Measurements from ENCODE around the gene ACTL6B.
"Not testable (repeated sequence)": the region's sequence is repeated elsewhere in the genome, so short reads cannot be mapped to it uniquely, and the experiment has no call there.

Gene ACTL6B

GRCh38 chr7:100655908-100656674 lies at the start of gene ACTL6B:
Gene ACTL6B, minus strand, starts transcription at chr7:100656448. Its CDS starts 94 bp downstream, at chr7:100656354.
- peak in 7 of 14 donors; percentile 7 to 91 (median 24) for DNase-seq

GRCh38 chr7:100705320-100705752 lies 49.1 kb upstream of the ACTL6B start:
- DNase-seq: peak in 13 of 14 donors; percentile 32 to 85 (median 68)

DNA sequence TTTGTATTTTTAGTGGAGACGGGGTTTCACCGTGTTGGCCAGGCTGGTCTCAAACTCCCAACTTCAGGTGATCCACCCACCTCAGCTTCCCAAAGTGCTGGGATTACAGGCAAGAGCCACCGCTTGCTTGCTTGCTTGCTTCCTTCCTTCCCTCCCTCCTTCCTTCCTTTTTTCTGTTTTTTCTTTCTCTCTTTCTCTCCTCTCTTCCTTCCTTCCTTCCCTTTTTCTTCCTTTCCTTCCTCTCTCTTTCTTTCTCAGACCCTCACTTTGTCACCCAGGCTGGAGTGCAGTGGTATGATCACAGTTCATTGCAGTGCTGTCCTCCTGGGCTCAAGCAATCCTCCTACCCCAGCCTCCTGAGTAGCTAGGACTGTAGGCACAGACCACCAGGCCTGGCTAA lies 44.8 kb upstream of the ACTL6B start:
- not testable (repeated sequence) for DNase-seq

DNA sequence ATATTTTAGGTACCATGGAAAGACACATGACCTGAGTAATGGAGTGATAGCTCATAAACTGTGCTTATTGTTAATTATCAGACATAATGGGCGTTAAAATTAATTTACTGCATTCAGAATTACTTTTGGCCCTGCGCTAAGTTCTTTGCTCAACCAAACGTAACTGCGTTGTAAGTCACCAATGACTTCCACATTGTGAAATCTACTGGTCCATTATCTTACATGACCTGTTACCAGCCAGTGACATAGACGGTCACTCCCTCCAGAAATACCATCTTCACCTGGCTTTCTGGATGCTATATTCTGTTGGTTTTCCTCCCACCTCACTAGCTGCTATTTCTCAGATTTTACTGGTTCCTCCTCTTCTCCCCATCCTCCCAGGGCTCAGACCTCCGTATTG lies 42.8 kb upstream of the ACTL6B start:
- DNase-seq: no peak

DNA sequence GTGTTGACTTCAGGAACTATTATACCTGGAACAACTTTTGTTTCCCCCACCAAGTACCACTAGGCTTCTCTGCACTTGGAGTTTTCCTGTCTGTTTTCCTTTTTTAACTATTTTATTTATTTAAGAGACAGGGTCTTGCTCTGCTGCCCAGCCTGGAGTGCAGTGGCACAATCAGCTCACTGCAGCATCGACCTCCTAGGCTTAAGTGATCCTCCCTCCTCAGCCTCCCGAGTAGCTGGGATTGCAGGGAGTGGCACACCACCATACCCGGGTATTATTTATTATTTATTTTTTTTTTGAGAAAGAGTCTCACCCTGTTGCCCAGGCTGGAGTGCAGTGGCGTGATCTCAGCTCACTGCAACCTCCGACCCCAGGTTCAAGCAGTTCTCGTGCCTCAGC lies 39.9 kb upstream of the ACTL6B start:
- DNase-seq: no peak

DNA sequence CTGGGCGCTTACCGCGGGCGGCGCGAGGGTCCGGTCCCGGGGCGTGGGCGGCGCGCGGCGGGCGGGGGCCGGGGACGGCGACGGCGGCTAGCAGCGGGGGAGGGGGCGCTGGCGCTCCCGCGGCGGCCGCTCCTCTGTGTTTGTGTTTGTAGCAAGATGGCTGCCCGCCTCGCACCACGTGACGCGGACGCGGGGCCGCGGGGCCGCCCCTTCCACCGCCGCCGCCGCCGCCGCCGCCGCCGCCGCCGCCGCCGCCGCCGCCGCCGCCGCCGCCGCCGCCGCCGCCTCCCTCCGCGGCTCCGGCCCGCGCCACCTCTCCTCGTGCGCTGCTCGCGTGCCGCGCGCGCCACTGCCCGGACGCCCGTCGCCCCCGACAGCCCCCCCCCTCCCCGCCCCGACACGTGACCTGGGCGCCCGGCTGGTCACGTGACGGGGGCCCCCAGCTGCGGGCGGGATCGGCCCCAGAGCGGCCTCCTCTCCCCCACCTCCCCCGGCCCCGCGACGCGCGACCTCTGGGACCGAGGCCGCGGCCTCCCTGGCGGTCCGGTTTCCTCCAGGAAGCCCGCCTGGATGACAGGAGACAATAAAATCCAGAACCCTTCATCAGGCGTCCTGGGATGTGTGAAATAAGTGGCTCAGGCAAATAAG lies 38.0 kb upstream of the ACTL6B start, which contains the start of gene GIGYF1:
TSS of gene GIGYF1 (minus strand) at position 153 of the 648 bp plus-strand sequence. CDS start 6,012 bp downstream, outside the sequence.
- peak in 13 of 14 donors; percentile 36 to 86 (median 72) for DNase-seq

DNA sequence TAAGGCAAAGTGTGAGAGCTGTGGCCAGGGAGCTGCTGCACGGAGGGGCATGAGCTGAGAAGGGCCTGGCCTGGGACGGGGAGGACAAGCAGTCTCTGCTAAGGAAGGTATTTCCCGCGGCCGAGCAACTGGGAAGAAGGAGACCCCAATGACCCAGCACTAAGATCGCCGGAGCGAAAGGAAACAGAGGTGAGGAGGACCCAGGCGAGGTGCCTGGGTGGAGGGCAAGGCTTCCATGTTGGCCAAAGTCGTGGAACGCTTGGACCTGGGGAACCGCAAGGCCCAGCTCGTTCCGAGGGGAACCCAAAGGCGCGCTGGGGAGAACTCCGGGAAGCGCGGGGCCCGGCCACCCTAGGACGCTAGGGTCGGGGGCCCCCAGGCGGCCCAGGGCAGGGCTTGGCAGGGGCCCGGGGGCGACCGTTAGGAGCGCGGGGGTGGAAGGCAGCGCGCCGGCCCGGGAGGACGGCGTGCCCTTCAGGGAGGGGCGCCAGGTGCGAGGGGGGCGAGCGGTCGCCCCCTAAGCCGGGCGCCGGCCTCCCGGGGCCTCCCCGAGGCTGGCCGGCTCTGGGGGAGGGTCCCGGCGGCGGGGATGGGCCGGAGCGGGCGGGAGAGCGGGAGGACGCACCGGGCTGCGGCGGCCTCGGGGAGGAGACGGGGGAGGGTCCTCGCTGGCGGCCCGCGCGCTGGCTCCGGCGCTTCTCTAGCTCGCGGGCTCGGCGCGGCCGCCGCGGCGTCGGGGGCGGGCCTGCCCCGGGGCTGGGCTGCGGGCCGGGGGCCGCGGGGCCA lies 37.3 kb upstream of the ACTL6B start:
- no peak for DNase-seq

DNA sequence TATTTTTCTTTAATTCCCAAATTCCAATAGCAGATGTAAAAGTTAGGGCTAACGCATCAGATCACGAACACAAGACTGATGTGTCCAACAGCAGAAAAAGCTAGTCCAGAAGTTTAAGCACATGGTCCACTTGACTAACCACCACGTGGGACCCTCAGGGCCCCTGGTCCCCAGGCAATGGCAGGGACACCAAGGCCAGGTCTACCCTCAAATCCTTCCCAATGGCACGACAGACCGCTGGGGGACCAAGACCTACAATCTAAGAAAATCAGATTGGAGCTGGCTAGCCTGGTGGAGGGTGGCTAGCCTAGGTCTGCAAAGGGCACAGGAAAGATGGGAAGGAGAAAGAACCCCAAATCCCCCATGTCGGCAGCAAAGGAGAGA lies 36.3 kb upstream of the ACTL6B start:
- DNase-seq: no peak

DNA sequence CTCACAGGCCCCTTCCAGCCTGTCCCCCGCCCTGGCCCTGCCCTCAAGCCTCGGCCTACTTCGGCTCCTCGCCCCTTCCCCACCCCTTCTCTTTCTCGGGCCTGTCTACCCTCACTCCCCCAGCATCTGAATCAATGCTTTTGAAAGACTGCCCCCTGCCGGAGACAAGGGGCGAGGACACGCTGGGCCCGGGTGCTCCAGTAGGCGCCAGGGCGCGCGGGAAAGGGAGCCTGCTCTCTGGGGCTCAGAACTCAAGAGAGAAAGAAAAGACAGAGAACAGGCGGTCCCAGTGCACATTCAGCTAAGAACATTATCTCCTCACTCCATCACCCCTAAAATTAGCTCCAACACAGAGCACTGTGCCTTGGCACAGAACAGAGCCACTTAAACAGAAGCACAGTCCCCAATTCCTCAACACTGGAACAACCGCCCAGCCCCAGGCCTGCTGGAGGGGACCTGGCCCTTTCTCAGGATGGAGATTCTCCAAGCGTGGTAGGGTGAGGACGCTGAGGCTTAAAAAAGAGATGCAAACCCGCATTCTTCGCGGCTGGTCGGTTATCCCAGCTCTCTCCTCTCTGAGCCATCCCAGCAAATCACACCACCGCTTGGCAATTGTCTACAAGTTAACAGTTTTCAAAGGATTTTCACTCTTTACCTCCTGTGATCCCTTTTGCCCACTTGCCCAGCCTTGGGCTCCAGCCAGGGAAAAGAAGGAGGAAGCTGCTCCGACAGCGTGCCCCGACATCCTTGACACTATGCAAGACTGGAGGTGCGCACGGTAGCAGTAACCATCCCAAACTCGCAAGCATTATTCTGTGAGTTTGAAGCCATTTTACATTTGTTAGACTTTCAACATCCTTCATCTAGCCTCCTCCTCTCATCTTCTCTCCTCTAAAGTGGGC lies 35.7 kb upstream of the ACTL6B start:
- DNase-seq: peak in 13 of 14 donors; percentile 18 to 78 (median 68)

GRCh38 chr7:100689230-100690135 lies 33.2 kb upstream of the ACTL6B start:
- no peak for DNase-seq

- no peak for DNase-seq
Observed at GRCh38 chr7:100688326-100688860, 32.1 kb upstream of the ACTL6B start.

DNA sequence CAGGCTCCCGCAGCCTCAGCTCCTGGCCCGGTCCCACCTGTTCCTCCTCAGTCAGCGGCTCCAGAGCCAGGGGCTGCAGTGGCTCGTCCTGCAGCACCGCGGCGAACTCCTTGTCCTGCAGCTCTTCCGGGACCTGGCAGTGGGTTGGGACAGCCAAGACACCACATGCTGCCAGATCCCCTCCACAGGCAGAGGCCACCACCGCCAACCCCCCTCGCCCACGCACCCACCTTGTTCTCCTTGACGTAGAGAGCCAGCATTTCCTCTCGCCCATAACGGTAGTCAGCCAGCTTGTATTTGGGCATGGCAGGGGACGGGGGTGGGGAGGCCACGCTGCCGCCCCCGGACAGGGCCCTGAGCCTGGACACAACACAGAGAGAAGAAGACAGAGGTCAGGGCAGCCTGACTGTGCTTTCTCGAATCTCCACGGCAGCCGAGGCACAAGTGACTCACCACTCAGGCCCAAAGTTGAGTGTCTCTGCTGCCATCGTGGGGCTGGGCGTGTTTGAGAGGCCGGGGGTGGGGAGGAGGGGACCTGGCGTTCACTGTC lies 31.6 kb upstream of the ACTL6B start:
- no peak for DNase-seq

DNA sequence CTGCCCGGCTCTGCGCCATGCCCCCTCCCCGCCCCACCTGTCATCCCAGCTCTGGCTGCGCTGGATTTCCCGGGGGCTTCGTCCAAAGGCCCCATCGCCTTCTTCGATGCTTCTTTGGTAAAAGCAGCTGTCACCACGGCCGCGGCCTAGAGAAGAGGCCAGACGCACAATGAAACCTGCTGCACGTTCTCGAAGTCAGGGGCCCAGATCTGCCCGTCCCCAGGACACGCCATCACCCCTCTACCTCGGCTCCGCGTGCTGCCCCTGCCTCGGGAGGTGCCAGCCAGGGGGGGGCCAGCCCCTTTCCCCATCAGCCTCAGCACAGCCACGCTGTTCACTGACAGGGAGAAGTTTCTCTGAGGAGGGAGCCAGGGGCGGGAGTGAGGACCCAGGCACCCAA lies 31.0 kb upstream of the ACTL6B start:
- no peak for DNase-seq

- DNase-seq: no peak
Observed at GRCh38 chr7:100686822-100687211, 30.6 kb upstream of the ACTL6B start.

DNA sequence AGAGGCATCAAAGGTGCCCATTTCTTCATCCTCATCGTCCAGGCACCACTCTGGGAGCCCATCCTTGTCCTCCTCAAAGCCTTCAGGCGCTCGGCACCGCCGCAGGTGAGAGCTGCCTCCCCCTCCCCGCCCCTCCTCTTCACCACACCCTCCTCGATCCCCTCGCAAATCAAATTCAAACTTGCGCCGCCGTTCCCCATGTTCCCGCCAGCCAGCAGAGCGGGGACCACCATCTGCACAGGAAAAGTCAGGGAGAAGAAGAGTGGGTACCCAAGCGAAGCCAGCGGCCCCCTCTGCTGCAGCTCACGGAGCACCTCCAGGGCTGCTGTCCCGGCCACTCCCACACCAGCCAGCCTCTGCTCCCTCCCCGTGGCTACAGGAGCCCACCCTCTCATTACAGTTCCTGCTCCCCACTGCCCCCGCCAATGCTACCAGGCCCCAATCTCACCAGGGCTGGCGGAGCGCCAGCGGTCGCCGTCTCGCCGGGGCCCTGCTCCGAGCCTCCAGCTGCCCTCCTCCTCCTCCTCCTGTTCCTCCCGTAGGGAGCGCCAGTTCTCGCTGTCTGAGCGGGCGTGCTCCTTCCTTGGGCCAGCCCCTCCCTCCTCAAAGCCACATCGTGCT lies 30.1 kb upstream of the ACTL6B start:
- DNase-seq: no peak

DNA sequence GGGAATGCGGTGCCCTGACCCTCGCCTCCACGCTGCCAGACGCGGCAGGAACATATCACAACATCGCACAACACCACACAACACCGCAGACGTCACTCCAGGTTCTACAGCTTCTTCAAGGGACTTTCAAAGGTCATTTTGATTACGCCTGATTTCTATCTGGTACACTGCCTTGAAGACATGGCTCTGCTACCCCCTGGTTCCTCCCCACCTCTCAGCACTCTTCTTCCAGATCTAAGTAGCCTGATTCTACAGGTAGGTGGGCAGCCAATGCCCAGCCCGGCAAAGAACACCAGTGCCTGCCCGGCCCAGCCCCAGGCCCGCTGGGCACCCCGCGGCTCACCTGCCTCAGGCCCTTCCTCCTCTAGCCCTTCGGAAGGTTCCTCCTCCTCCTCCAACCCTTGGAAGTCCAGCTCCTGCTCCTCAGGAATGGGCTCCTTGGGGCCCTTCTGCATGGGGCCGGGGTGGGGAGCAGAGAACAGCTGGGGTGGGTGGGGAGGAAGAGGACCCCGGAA lies 29.4 kb upstream of the ACTL6B start:
- no peak for DNase-seq

- no peak for DNase-seq
Observed at GRCh38 chr7:100685049-100685605, 28.9 kb upstream of the ACTL6B start.

DNA sequence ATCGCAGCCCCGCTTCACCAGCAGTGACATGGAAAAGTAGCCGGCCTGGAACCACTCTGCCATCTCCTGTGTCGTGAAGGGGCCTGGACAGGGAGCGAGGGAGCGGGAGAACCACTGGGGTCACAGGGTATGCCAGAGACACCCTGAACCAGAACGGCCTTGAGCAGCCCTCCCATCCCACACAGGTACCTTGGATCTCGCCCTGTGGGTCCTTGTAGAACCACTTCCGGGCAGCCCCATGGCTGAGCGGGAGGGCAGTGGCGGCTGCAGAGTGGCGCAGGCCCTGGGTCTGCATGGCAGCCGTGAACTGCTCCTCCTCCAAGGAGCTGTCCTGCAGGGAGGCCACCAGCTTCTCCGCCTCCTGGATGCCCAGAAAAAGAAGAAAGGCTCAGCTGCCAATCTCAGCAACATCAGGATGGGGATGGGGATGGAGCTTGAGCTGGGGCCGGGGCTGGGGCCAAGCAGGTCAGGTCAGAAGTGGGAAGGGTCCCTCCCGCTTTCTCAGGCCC lies 28.3 kb upstream of the ACTL6B start:
- no peak for DNase-seq

Measured in C1 segment of cervical spinal cord (tissue), 14 donors.